Measurements from ENCODE around the gene TSC22D2.

Gene TSC22D2

GRCh38 chr3:150511122-150511821 lies 103.2 kb downstream of the TSC22D2 start:
- FAIRE-seq (no peak), DNase-seq (ENCODE audit: insufficient read length, low spot score) (no peak)
- no peak for TF ChIP-seq CTCF (IDR thresholded peaks at IDR 0.05; ENCODE audit: insufficient read depth, missing control alignments)

- TF ChIP-seq CTCF (IDR thresholded peaks at IDR 0.05; ENCODE audit: insufficient read depth, missing control alignments) = no peak
- DNase-seq (ENCODE audit: insufficient read length, low spot score) = no peak
- FAIRE-seq = no peak
These were observed 107.1 kb downstream of the TSC22D2 start for GRCh38 chr3:150515210-150515609.
